ENCODE data around the gene RAB7B. TPM values are rescaled to one million over a fixed set of nuclear protein-coding genes. Genes with fewer than 3 reads are reported as not detected.
A peak's percentile ranks its signal among the peaks of the same experiment; 100 is the strongest.

RAB7B gene
- total and polyA plus RNA-seq, 7 experiments from 2014 or later = 0.24 to 0.76 (median 0.35) TPM; not detected in 4

DNA sequence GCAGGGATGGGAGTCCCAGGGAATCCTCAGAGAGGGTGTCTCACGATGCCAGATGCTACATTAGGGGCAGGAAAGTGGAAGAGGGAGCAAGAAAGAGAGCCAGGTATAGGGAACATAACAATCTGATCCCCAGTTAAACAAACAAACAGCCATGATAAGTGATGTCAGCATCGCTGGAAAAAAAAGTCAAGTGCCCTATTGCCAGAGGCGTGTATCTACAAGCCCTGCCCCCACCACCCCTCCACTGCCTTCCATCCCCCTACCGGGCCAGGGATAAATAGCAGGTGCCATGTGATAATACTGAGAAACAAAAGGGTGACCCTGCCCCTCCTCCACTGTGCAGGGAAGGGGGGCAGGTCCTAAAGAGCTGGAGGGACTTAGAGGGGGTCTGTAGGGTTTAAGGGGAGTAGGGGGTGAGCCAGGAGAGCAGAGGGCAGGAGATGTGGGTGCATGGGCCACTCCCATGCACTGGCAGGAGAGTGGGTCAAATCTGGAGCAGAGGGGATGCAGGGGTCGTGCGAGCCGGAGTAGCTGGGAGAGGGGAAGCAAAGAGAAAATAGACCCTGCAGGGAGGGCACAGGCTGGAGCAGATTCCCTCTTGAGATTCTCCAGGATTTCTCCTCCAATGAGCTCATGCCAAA, 63.4 kb downstream of the RAB7B start:
- Histone ChIP-seq H3K36me3 (ENCODE audit: control insufficient read depth in 2 of 3, insufficient read depth in 3 of 3, low read length in 3 of 3) (no peaks in the 10 kb centered on the region), H3K4me1 (ENCODE audit: control insufficient read depth in 2 of 2, insufficient read depth in 2 of 2, low read length in 2 of 2) (no peaks in the 10 kb centered on the region), H3K9me3 (ENCODE audit: control insufficient read depth in 2 of 3, low read length in 3 of 3) (no peaks in the 10 kb centered on the region), H3K27ac (ENCODE audit: low read depth, low read length) (no peak overlapping the region), H3K27me3 (ENCODE audit: control insufficient read depth in 2 of 2, insufficient read depth in 2 of 2, low read length in 2 of 2) (no peaks in the 10 kb centered on the region), H3K4me3 (ENCODE audit: low read length) (no peak overlapping the region)
- no peaks in the 10 kb centered on the region for H3K4me1 Mint-ChIP-seq
- CTCF ChIA-PET = interaction anchor here (1.1 kb wide), 1 partner anchor 694 kb away, joined by 3 read pairs; no protein-coding TSS in a partner anchor
- no peak overlapping the region for H3K4me3 Mint-ChIP-seq
- H3K27ac Mint-ChIP-seq = no peak overlapping the region
- H3K9me3 Mint-ChIP-seq = no peaks in the 10 kb centered on the region
- no peak for DNase-seq
- POLR2A ChIA-PET = no interaction called here
- intact Hi-C loops (cut with micrococcal nuclease) = no loop called here
- H3K36me3 Mint-ChIP-seq = no peaks in the 10 kb centered on the region
- ATAC-seq = peak; percentile 27
- H3K27me3 Mint-ChIP-seq = peaks cover 38 to 74% (median 42%) of the 10 kb centered on the region in 5 donors

DNA sequence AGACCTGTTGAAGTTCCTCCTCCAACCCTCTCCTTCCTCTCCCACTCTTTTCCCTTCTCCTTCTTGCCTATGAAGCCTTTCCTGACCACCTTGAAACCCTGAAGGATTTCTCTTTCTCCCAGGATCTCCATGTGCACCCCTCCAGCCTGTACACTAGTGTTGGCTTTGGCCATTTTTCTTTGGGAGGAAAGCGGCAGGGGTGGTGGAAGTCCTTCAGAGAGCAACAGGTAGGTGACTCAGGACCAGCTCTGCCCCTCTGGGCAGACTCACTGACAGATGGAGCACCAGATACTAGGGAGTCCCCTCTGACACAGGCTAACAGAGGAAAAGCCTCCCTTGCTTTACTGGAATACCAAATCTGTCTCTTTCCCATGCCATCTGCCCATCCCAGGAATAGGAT, 64.5 kb downstream of the RAB7B start:
- Histone ChIP-seq H3K27me3 (ENCODE audit: control insufficient read depth in 2 of 2, insufficient read depth in 2 of 2, low read length in 2 of 2) (no peaks in the 10 kb centered on the region), H3K4me3 (ENCODE audit: low read length) (no peak overlapping the region), H3K27ac (ENCODE audit: low read depth, low read length) (no peak overlapping the region), H3K9me3 (ENCODE audit: control insufficient read depth in 2 of 3, low read length in 3 of 3) (no peaks in the 10 kb centered on the region), H3K4me1 (ENCODE audit: control insufficient read depth in 2 of 2, insufficient read depth in 2 of 2, low read length in 2 of 2) (no peaks in the 10 kb centered on the region), H3K36me3 (ENCODE audit: control insufficient read depth in 2 of 3, insufficient read depth in 3 of 3, low read length in 3 of 3) (no peaks in the 10 kb centered on the region)
- Mint-ChIP-seq H3K36me3 (no peaks in the 10 kb centered on the region), H3K27ac (no peak overlapping the region), H3K9me3 (no peaks in the 10 kb centered on the region), H3K4me3 (no peak overlapping the region), H3K4me1 (no peaks in the 10 kb centered on the region), H3K27me3 (peaks cover 35 to 72% (median 42%) of the 10 kb centered on the region in 5 donors)
- ChIA-PET CTCF (no interaction called here), POLR2A (no interaction called here)
- DNase-seq (no peak), ATAC-seq (no peak)
- intact Hi-C loops (cut with micrococcal nuclease) = no loop called here

DNA sequence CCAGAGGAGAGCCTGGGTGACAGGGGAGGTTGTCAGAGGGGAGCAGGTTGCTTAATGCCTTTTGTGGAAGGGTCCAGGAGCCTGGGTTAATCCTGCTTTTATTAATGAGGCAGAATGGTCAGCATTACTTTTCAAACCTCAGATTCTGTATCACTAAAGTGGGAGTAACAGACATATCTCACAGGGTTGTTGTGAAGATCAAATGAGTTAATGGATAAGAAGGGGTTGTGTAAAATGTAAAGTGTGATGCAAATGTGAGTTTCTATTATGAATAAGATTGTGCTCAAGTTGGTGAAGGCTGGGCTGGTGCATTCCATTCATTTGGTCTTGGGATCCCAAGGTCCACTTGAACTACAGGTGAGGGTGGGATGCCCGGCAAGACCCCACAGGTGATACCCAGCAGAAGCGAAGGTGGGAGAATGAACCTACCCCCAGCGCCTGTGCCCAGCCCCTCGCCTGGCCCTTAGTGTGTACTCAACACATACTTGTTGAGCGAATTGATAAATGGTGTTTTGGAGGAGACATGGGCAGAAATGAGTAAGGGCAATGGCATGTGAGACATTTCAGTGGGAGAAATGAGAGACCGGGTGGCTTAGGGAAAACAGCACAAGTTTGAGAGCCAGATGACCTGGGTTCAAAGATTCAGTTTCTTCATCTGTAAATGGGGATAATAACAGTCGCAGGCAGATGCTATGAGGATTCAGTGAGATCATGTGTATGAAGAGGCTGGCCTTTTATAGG, 66.2 kb downstream of the RAB7B start:
- no peaks in the 10 kb centered on the region for H3K9me3 Mint-ChIP-seq
- H3K4me3 ChIP-seq (ENCODE audit: low read length) = no peak overlapping the region
- peaks cover 0 to 1% (median 0%) of the 10 kb centered on the region in 7 donors for H3K4me1 Mint-ChIP-seq
- H3K36me3 ChIP-seq (ENCODE audit: control insufficient read depth in 2 of 3, insufficient read depth in 3 of 3, low read length in 3 of 3) = no peaks in the 10 kb centered on the region
- no peaks in the 10 kb centered on the region for H3K4me1 ChIP-seq (ENCODE audit: control insufficient read depth in 2 of 2, insufficient read depth in 2 of 2, low read length in 2 of 2)
- no peak overlapping the region for H3K27ac ChIP-seq (ENCODE audit: low read depth, low read length)
- DNase-seq (no peak), ATAC-seq (no peak)
- ChIA-PET POLR2A (no interaction called here), CTCF (no interaction called here)
- no peak overlapping the region for H3K4me3 Mint-ChIP-seq
- H3K9me3 ChIP-seq (ENCODE audit: control insufficient read depth in 2 of 3, low read length in 3 of 3) = no peaks in the 10 kb centered on the region
- H3K27me3 Mint-ChIP-seq = peaks cover 21 to 57% (median 38%) of the 10 kb centered on the region in 5 donors
- no peak overlapping the region for H3K27ac Mint-ChIP-seq
- H3K27me3 ChIP-seq (ENCODE audit: control insufficient read depth in 2 of 2, insufficient read depth in 2 of 2, low read length in 2 of 2) = no peaks in the 10 kb centered on the region
- intact Hi-C loops (cut with micrococcal nuclease) = no loop called here
- no peaks in the 10 kb centered on the region for H3K36me3 Mint-ChIP-seq

DNA sequence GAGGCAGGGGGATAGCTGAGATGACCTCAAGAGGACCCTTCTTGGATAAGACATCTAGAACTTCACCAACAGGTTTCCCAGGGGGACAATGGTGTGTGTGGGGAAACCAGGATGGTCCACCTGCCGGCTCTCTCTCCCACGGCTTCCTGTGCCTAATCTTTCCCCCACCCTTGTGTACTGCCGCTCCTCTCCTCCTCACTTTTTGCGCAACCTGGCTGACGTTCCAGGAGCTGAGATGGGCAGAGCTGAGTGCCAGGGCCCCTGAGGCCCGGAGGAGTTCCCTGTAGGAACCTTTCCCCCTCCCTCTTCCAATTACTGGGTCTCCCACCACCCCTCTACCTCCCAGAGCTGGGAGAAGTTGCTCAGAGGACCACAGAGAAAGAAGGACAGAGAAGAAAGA, 66.9 kb downstream of the RAB7B start:
- ATAC-seq = no peak
- no peaks in the 10 kb centered on the region for H3K4me1 ChIP-seq (ENCODE audit: control insufficient read depth in 2 of 2, insufficient read depth in 2 of 2, low read length in 2 of 2)
- Mint-ChIP-seq H3K4me3 (no peak overlapping the region), H3K27ac (no peak overlapping the region), H3K36me3 (no peaks in the 10 kb centered on the region), H3K4me1 (peaks cover 0 to 1% (median 0%) of the 10 kb centered on the region in 7 donors), H3K9me3 (no peaks in the 10 kb centered on the region), H3K27me3 (peaks cover 14 to 50% (median 34%) of the 10 kb centered on the region in 5 donors)
- intact Hi-C loops (cut with micrococcal nuclease) = no loop called here
- H3K36me3 ChIP-seq (ENCODE audit: control insufficient read depth in 2 of 3, insufficient read depth in 3 of 3, low read length in 3 of 3) = no peaks in the 10 kb centered on the region
- H3K27me3 ChIP-seq (ENCODE audit: control insufficient read depth in 2 of 2, insufficient read depth in 2 of 2, low read length in 2 of 2) = no peaks in the 10 kb centered on the region
- no peak overlapping the region for H3K27ac ChIP-seq (ENCODE audit: low read depth, low read length)
- H3K4me3 ChIP-seq (ENCODE audit: low read length) = no peak overlapping the region
- no peak for DNase-seq
- H3K9me3 ChIP-seq (ENCODE audit: control insufficient read depth in 2 of 3, low read length in 3 of 3) = no peaks in the 10 kb centered on the region
- POLR2A ChIA-PET = no interaction called here
- CTCF ChIA-PET = no interaction called here

- Mint-ChIP-seq H3K4me3 (no peak overlapping the region), H3K9me3 (no peaks in the 10 kb centered on the region), H3K36me3 (no peaks in the 10 kb centered on the region), H3K4me1 (peaks cover 0 to 1% (median 0%) of the 10 kb centered on the region in 7 donors), H3K27me3 (peaks cover 12 to 45% (median 33%) of the 10 kb centered on the region in 5 donors), H3K27ac (no peak overlapping the region)
- Histone ChIP-seq H3K27ac (ENCODE audit: low read depth, low read length) (no peak overlapping the region), H3K4me1 (ENCODE audit: control insufficient read depth in 2 of 2, insufficient read depth in 2 of 2, low read length in 2 of 2) (no peaks in the 10 kb centered on the region), H3K9me3 (ENCODE audit: control insufficient read depth in 2 of 3, low read length in 3 of 3) (no peaks in the 10 kb centered on the region), H3K36me3 (ENCODE audit: control insufficient read depth in 2 of 3, insufficient read depth in 3 of 3, low read length in 3 of 3) (no peaks in the 10 kb centered on the region), H3K4me3 (ENCODE audit: low read length) (no peak overlapping the region), H3K27me3 (ENCODE audit: control insufficient read depth in 2 of 2, insufficient read depth in 2 of 2, low read length in 2 of 2) (no peaks in the 10 kb centered on the region)
- ChIA-PET POLR2A (no interaction called here), CTCF (no interaction called here)
- intact Hi-C loops (cut with micrococcal nuclease) = no loop called here
- ATAC-seq (no peak), DNase-seq (no peak)
Observed at GRCh38 chr1:205935869-205936268, 67.3 kb downstream of the RAB7B start.

- no peak overlapping the region for H3K4me3 ChIP-seq (ENCODE audit: low read length)
- ChIA-PET POLR2A (no interaction called here), CTCF (no interaction called here)
- H3K4me1 ChIP-seq (ENCODE audit: control insufficient read depth in 2 of 2, insufficient read depth in 2 of 2, low read length in 2 of 2) = no peaks in the 10 kb centered on the region
- DNase-seq (no peak), ATAC-seq (no peak)
- Mint-ChIP-seq H3K9me3 (no peaks in the 10 kb centered on the region), H3K4me1 (peaks cover 0 to 1% (median 0%) of the 10 kb centered on the region in 7 donors), H3K27ac (no peak overlapping the region), H3K36me3 (no peaks in the 10 kb centered on the region), H3K4me3 (no peak overlapping the region), H3K27me3 (peaks cover 10 to 35% (median 27%) of the 10 kb centered on the region in 5 donors)
- no peaks in the 10 kb centered on the region for H3K9me3 ChIP-seq (ENCODE audit: control insufficient read depth in 2 of 3, low read length in 3 of 3)
- no peaks in the 10 kb centered on the region for H3K36me3 ChIP-seq (ENCODE audit: control insufficient read depth in 2 of 3, insufficient read depth in 3 of 3, low read length in 3 of 3)
- H3K27me3 ChIP-seq (ENCODE audit: control insufficient read depth in 2 of 2, insufficient read depth in 2 of 2, low read length in 2 of 2) = no peaks in the 10 kb centered on the region
- intact Hi-C loops (cut with micrococcal nuclease) = no loop called here
- no peak overlapping the region for H3K27ac ChIP-seq (ENCODE audit: low read depth, low read length)
Observed at GRCh38 chr1:205934788-205935187, 68.4 kb downstream of the RAB7B start.
